ENCODE data around the gene ANKRD31.

- TF ChIP-seq CTCF (IDR thresholded peaks at IDR 0.05) (no peak), BHLHE40 (IDR thresholded peaks at IDR 0.05; ENCODE audit: low read depth, low read length) (no peak), KDM5A (IDR thresholded peaks at IDR 0.05) (no peak), MAX (IDR thresholded peaks at IDR 0.05) (no peak), HOXB5 (CRISPR knock-in tag; IDR thresholded peaks at IDR 0.05) (no peak), JUNB (IDR thresholded peaks at IDR 0.05) (no peak), RCOR1 (IDR thresholded peaks at IDR 0.05; ENCODE audit: low read depth, low read length) (no peak), REST (IDR thresholded peaks at IDR 0.05) (no peak), EP300 (IDR thresholded peaks at IDR 0.05) (no peak), RFX5 (IDR thresholded peaks at IDR 0.05) (no peak), HOXB13 (CRISPR knock-in tag; IDR thresholded peaks at IDR 0.05; ENCODE audit: low read depth) (no peak)
Observed at GRCh38 chr5:75234251-75234650, 2.4 kb downstream of the ANKRD31 start.
